Esophagus squamous epithelium (tissue), 5 donors: ENCODE results near the gene MFSD2B. TPM values are rescaled to one million over a fixed set of nuclear protein-coding genes. Genes with fewer than 3 reads are reported as not detected.

Source experiments
- DNase-seq: peaks from one replicate; lab custom pipeline; 2025; lab: John Stamatoyannopoulos, UW
- H3K27ac ChIP-seq, 4 donors: fragments of 200-600 bp; sonication (generic); one replicate each; pipeline ENCODE4 v1.5.1; 2016 to 2019; ENCODE audit warnings: mild to moderate bottlenecking in 1 of 4
- H3K27me3 ChIP-seq, 4 donors: fragments of 200-600 bp; sonication (generic); 1 replicate in 3 of 4; 2 replicates in 1 of 4; pipeline versions ENCODE4 v1.5.1 to v1.6.0; 2017 to 2021; ENCODE audit warnings: antibody characterized with exemption in 1 of 4
- H3K36me3 ChIP-seq, 3 donors: fragments of 200-600 bp; sonication (generic); one replicate each; pipeline ENCODE4 v1.5.1; 2016 to 2019
- H3K4me1 ChIP-seq, 3 donors: fragments of 200-600 bp; sonication (generic); one replicate each; pipeline ENCODE4 v1.5.1; 2017 to 2019
- H3K4me3 ChIP-seq, 4 donors: fragments of 200-600 bp; sonication (generic); 1 replicate in 3 of 4; 2 replicates in 1 of 4; pipeline ENCODE4 v1.5.1; 2016 to 2019; ENCODE audit warnings: mild to moderate bottlenecking in 2 of 4, moderate library complexity in 1 of 4
- H3K9me3 ChIP-seq, 3 donors: fragments of 200-600 bp; sonication (generic); one replicate each; pipeline ENCODE4 v1.5.1; 2016 to 2019
- CTCF ChIP-seq, 6 experiments: fragments of 450-650 bp in 4 of 6; fragments of 200-600 bp in 2 of 6; sonication (generic) in 2 of 6; IDR thresholded peaks; one replicate each; pipeline ENCODE4 v1.5.1; 2016 to 2019; ENCODE audit warnings: antibody characterized with exemption in 6 of 6, mild to moderate bottlenecking in 4 of 6, moderate library complexity in 4 of 6
- POLR2A ChIP-seq, 4 donors: fragments of 450-650 bp; IDR thresholded peaks; one replicate each; pipeline ENCODE4 v1.6.1; 2017; ENCODE audit warnings: antibody characterized with exemption in 4 of 4, mild to moderate bottlenecking in 4 of 4, moderate library complexity in 3 of 4
- WGBS, 2 donors: methylation state at CpG; one replicate each; pipeline ENCODE4 v1.1.5; 2018; 5-methylcytosine and 5-hydroxymethylcytosine counted together
- intact Hi-C: fragments of 100-400 bp; cut with DNase I; formaldehyde crosslinking; loops from one replicate; pipeline ENCODE4 v1.15.0; 2022
- small RNA-seq, 4 donors: library from RNA; depleted of rRNA; stranded (forward); fragments of <200 nt; gene quantifications; one replicate each; pipeline ENCODE3, GENCODE V24; 2016
- total RNA-seq, 4 donors: library from RNA; depleted of rRNA; stranded (reverse); fragments of >200 nt; gene quantifications; one replicate each; pipeline ENCODE4 v1.1.0, GENCODE V29; 2016
- donor health status: DM: yes; HTN: yes; CAD: no.

Gene MFSD2B
- total RNA-seq, 4 donors from 2014 or later, result 0.19 TPM; not detected in 3

- Histone ChIP-seq H3K4me3 (no peak overlapping the region), H3K27me3 (no peaks in the 10 kb centered on the region), H3K27ac (no peak overlapping the region), H3K9me3 (no peaks in the 10 kb centered on the region), H3K36me3 (peaks cover 5 to 55% (median 9%) of the 10 kb centered on the region in 3 donors), H3K4me1 (peaks cover 15 to 41% (median 15%) of the 10 kb centered on the region in 3 donors)
- TF ChIP-seq POLR2A (IDR thresholded peaks at IDR 0.05) (no peak), CTCF (IDR thresholded peaks at IDR 0.05) (no peak)
- DNase-seq, result no peak
- 83 to 88% methylated on average over 6 of the region's 6 CpGs for WGBS, 2 donors
- intact Hi-C loops, result loop anchor here (10.0 kb wide), 1 partner anchor 149 kb away; the partner anchor contains the start of gene ATAD2B
These were observed 63.9 kb downstream of the MFSD2B start for GRCh38 chr2:24073816-24074215.

- Histone ChIP-seq H3K27ac (peak overlapping the region; percentile 97 to 100 (median 98)), H3K36me3 (peaks cover 0 to 55% (median 0%) of the 10 kb centered on the region in 3 donors), H3K4me1 (peaks cover 15 to 43% (median 15%) of the 10 kb centered on the region in 3 donors), H3K27me3 (no peaks in the 10 kb centered on the region), H3K4me3 (peak overlapping the region; percentile 60 to 86 (median 76)), H3K9me3 (no peaks in the 10 kb centered on the region)
- DNase-seq, result no peak
- TF ChIP-seq POLR2A (IDR thresholded peaks at IDR 0.05) (no peak), CTCF (IDR thresholded peaks at IDR 0.05) (no peak)
- 42 to 54% methylated on average over 5 of the region's 5 CpGs for WGBS, 2 donors
- intact Hi-C loops, result loop anchor here (10.0 kb wide), 1 partner anchor 150 kb away; the partner anchor contains the start of gene ATAD2B
These were observed 65.4 kb downstream of the MFSD2B start for GRCh38 chr2:24075259-24075658.

Small RNA genes lying within 50 kb of the gene (small RNA-seq; reads per million reads assigned to genes)
- gene RN7SL610P (0 reads per million in 4 donors), gene RNU6-370P (0 reads per million in 4 donors)

Other genes with a start within 250 kb of the MFSD2B start
- gene ATAD2B, start 83.0 kb upstream of the MFSD2B start, total RNA-seq, result 10 to 100 TPM in 3 of 4 donors, 1 to 10 TPM in 1; 7.4 to 29.2 (median 20.8) TPM
- 10 to 100 TPM in 2 of 4 donors, 1 to 10 TPM in 2; 8.8 to 16.2 (median 10.0) TPM for gene UBXN2A, start 69.6 kb upstream of the MFSD2B start, total RNA-seq
- 1 to 10 TPM; 2.8 to 4.9 (median 4.0) TPM for gene WDCP, start 37.3 kb downstream of the MFSD2B start, total RNA-seq
- gene FKBP1B, start 39.7 kb downstream of the MFSD2B start, total RNA-seq, result 10 to 100 TPM in 1 of 4 donors, 1 to 10 TPM in 3; 4.5 to 12.1 (median 8.3) TPM
- gene SF3B6, start 66.2 kb downstream of the MFSD2B start, total RNA-seq, result 100 to 1,000 TPM in 3 of 4 donors, 10 to 100 TPM in 1; 91.3 to 150 (median 125) TPM
- gene TP53I3, start 74.7 kb downstream of the MFSD2B start, total RNA-seq, result 100 to 1,000 TPM in 1 of 4 donors, 10 to 100 TPM in 3; 69.5 to 129 (median 84.7) TPM
- not detected for gene PFN4, start 113.2 kb downstream of the MFSD2B start, total RNA-seq
- gene FAM228B, start 113.4 kb downstream of the MFSD2B start, total RNA-seq, result 10 to 100 TPM in 2 of 4 donors, 1 to 10 TPM in 1, under 1 TPM in 1; 0.87 to 16.4 (median 8.4) TPM
- gene FAM228A, start 165.0 kb downstream of the MFSD2B start, total RNA-seq, result under 1 TPM in 2 of 4 donors, not detected in 2; 0.19 TPM